ENCODE measurements around the gene CHORDC1.
"Not testable (repeated sequence)": the region's sequence is repeated elsewhere in the genome, so short reads cannot be mapped to it uniquely, and the experiment has no call there.

Gene CHORDC1

GRCh38 chr11:90229791-90230190 is 6.9 kb upstream of the CHORDC1 start:
- H3K9me3 Mint-ChIP-seq = peaks cover 5% of the 10 kb centered on the region
- no peak overlapping the region for H3K27ac Mint-ChIP-seq
- H3K4me1 Mint-ChIP-seq = peaks cover 3% of the 10 kb centered on the region
- H3K36me3 Mint-ChIP-seq = no peaks in the 10 kb centered on the region
- H3K4me3 Mint-ChIP-seq = no peak overlapping the region
- H3K27me3 Mint-ChIP-seq = peaks cover 2% of the 10 kb centered on the region

- Mint-ChIP-seq H3K36me3 (no peaks in the 10 kb centered on the region), H3K9me3 (peaks cover 5% of the 10 kb centered on the region), H3K27ac (no peak overlapping the region), H3K4me3 (no peak overlapping the region), H3K27me3 (peaks cover 2% of the 10 kb centered on the region), H3K4me1 (peaks cover 15% of the 10 kb centered on the region)
Measured at GRCh38 chr11:90228056-90228455, 5.2 kb upstream of the CHORDC1 start.

- Mint-ChIP-seq H3K27me3 (no peaks in the 10 kb centered on the region), H3K4me3 (peak overlapping the region; percentile 95), H3K27ac (peak overlapping the region; percentile 96), H3K9me3 (no peaks in the 10 kb centered on the region), H3K36me3 (peaks cover 23% of the 10 kb centered on the region), H3K4me1 (peaks cover 52% of the 10 kb centered on the region)
Measured at GRCh38 chr11:90223248-90223585, 368 bp upstream of the CHORDC1 start.

- H3K36me3 Mint-ChIP-seq = peaks cover 25% of the 10 kb centered on the region
- H3K27ac Mint-ChIP-seq = peak overlapping the region; percentile 85
- H3K4me3 Mint-ChIP-seq = peak overlapping the region; percentile 95
- H3K27me3 Mint-ChIP-seq = no peaks in the 10 kb centered on the region
- peaks cover 61% of the 10 kb centered on the region for H3K4me1 Mint-ChIP-seq
- no peaks in the 10 kb centered on the region for H3K9me3 Mint-ChIP-seq
Measured at GRCh38 chr11:90221803-90222458, 918 bp downstream of the CHORDC1 start.

GRCh38 chr11:90220391-90220790 is 2.5 kb downstream of the CHORDC1 start:
- H3K27ac Mint-ChIP-seq = peak overlapping the region; percentile 43
- H3K4me1 Mint-ChIP-seq = peaks cover 72% of the 10 kb centered on the region
- H3K4me3 Mint-ChIP-seq = peak overlapping the region; percentile 95

GRCh38 chr11:90219438-90219837 is 3.4 kb downstream of the CHORDC1 start:
- Mint-ChIP-seq H3K36me3 (peaks cover 30% of the 10 kb centered on the region), H3K9me3 (no peaks in the 10 kb centered on the region), H3K4me3 (peak overlapping the region; percentile 95), H3K27ac (peak overlapping the region; percentile 18), H3K27me3 (no peaks in the 10 kb centered on the region), H3K4me1 (peaks cover 72% of the 10 kb centered on the region)

More at GRCh38 chr11:90220391-90220790, 2.5 kb downstream of the CHORDC1 start:
- no peaks in the 10 kb centered on the region for H3K9me3 Mint-ChIP-seq
- H3K36me3 Mint-ChIP-seq = peaks cover 30% of the 10 kb centered on the region
- no peaks in the 10 kb centered on the region for H3K27me3 Mint-ChIP-seq

GRCh38 chr11:90218606-90219005 is 4.2 kb downstream of the CHORDC1 start:
- H3K36me3 Mint-ChIP-seq = peaks cover 31% of the 10 kb centered on the region
- H3K4me3 Mint-ChIP-seq = peak overlapping the region; percentile 55
- no peak overlapping the region for H3K27ac Mint-ChIP-seq
- H3K9me3 Mint-ChIP-seq = no peaks in the 10 kb centered on the region
- H3K27me3 Mint-ChIP-seq = no peaks in the 10 kb centered on the region
- H3K4me1 Mint-ChIP-seq = peaks cover 70% of the 10 kb centered on the region

- peaks cover 32% of the 10 kb centered on the region for H3K36me3 Mint-ChIP-seq
- H3K27me3 Mint-ChIP-seq = no peaks in the 10 kb centered on the region
- H3K27ac Mint-ChIP-seq = no peak overlapping the region
- peak overlapping the region; percentile 62 for H3K4me3 Mint-ChIP-seq
- H3K4me1 Mint-ChIP-seq = peaks cover 69% of the 10 kb centered on the region
- H3K9me3 Mint-ChIP-seq = no peaks in the 10 kb centered on the region
Measured at GRCh38 chr11:90216611-90217010, 6.2 kb downstream of the CHORDC1 start.

- Mint-ChIP-seq H3K4me1 (peaks cover 51% of the 10 kb centered on the region), H3K9me3 (no peaks in the 10 kb centered on the region), H3K27me3 (no peaks in the 10 kb centered on the region), H3K27ac (peak overlapping the region; percentile 55), H3K36me3 (peaks cover 18% of the 10 kb centered on the region), H3K4me3 (no peak overlapping the region)
Measured at GRCh38 chr11:90213322-90213721, 9.5 kb downstream of the CHORDC1 start.

GRCh38 chr11:90208857-90209256 is 14.0 kb downstream of the CHORDC1 start:
- H3K36me3 Mint-ChIP-seq = peaks cover 14% of the 10 kb centered on the region

GRCh38 chr11:90207992-90208391 is 14.9 kb downstream of the CHORDC1 start:
- H3K4me3 Mint-ChIP-seq, H3K9me3 Mint-ChIP-seq, H3K27ac Mint-ChIP-seq, H3K27me3 Mint-ChIP-seq: not testable (repeated sequence)
- H3K36me3 Mint-ChIP-seq = peaks cover 11% of the 10 kb centered on the region
- H3K4me1 Mint-ChIP-seq = peaks cover 45% of the 10 kb centered on the region

More at GRCh38 chr11:90208857-90209256, 14.0 kb downstream of the CHORDC1 start:
- H3K9me3 Mint-ChIP-seq = no peaks in the 10 kb centered on the region
- peaks cover 46% of the 10 kb centered on the region for H3K4me1 Mint-ChIP-seq
- no peak overlapping the region for H3K4me3 Mint-ChIP-seq
- H3K27ac Mint-ChIP-seq = peak overlapping the region; percentile 20
- H3K27me3 Mint-ChIP-seq = no peaks in the 10 kb centered on the region

- H3K4me1 Mint-ChIP-seq = peaks cover 50% of the 10 kb centered on the region
- no peaks in the 10 kb centered on the region for H3K9me3 Mint-ChIP-seq
- H3K27me3 Mint-ChIP-seq = no peaks in the 10 kb centered on the region
- H3K27ac Mint-ChIP-seq = peak overlapping the region; percentile 5
- peaks cover 18% of the 10 kb centered on the region for H3K36me3 Mint-ChIP-seq
- H3K4me3 Mint-ChIP-seq = no peak overlapping the region
Measured at GRCh38 chr11:90204832-90205646, 17.8 kb downstream of the CHORDC1 start.

GRCh38 chr11:90204407-90204806 is 18.4 kb downstream of the CHORDC1 start:
- no peak overlapping the region for H3K4me3 Mint-ChIP-seq
- peaks cover 18% of the 10 kb centered on the region for H3K36me3 Mint-ChIP-seq
- H3K27ac Mint-ChIP-seq = no peak overlapping the region
- no peaks in the 10 kb centered on the region for H3K27me3 Mint-ChIP-seq
- H3K9me3 Mint-ChIP-seq = no peaks in the 10 kb centered on the region
- peaks cover 47% of the 10 kb centered on the region for H3K4me1 Mint-ChIP-seq

- H3K4me3 Mint-ChIP-seq = no peak overlapping the region
- no peaks in the 10 kb centered on the region for H3K27me3 Mint-ChIP-seq
- H3K27ac Mint-ChIP-seq = peak overlapping the region; percentile 24
- peaks cover 17% of the 10 kb centered on the region for H3K36me3 Mint-ChIP-seq
- peaks cover 42% of the 10 kb centered on the region for H3K4me1 Mint-ChIP-seq
- H3K9me3 Mint-ChIP-seq = no peaks in the 10 kb centered on the region
Measured at GRCh38 chr11:90202342-90202741, 20.5 kb downstream of the CHORDC1 start.

GRCh38 chr11:90197377-90197776 is 25.5 kb downstream of the CHORDC1 start:
- H3K27me3 Mint-ChIP-seq = no peaks in the 10 kb centered on the region
- peaks cover 12% of the 10 kb centered on the region for H3K4me1 Mint-ChIP-seq
- H3K9me3 Mint-ChIP-seq = no peaks in the 10 kb centered on the region
- H3K4me3 Mint-ChIP-seq = no peak overlapping the region
- no peak overlapping the region for H3K27ac Mint-ChIP-seq
- peaks cover 10% of the 10 kb centered on the region for H3K36me3 Mint-ChIP-seq

- Mint-ChIP-seq H3K27ac (no peak overlapping the region), H3K36me3 (peaks cover 9% of the 10 kb centered on the region), H3K4me3 (no peak overlapping the region), H3K4me1 (peaks cover 4% of the 10 kb centered on the region), H3K27me3 (no peaks in the 10 kb centered on the region), H3K9me3 (no peaks in the 10 kb centered on the region)
Measured at GRCh38 chr11:90192869-90193582, 29.8 kb downstream of the CHORDC1 start.
